ENCODE data around the gene PLD6. TPM values are rescaled to one million over a fixed set of nuclear protein-coding genes. Genes with fewer than 3 reads are reported as not detected.

PLD6 gene
- total and polyA plus RNA-seq, 10 donors: 1.4 to 5.6 (median 3.5) TPM

DNA sequence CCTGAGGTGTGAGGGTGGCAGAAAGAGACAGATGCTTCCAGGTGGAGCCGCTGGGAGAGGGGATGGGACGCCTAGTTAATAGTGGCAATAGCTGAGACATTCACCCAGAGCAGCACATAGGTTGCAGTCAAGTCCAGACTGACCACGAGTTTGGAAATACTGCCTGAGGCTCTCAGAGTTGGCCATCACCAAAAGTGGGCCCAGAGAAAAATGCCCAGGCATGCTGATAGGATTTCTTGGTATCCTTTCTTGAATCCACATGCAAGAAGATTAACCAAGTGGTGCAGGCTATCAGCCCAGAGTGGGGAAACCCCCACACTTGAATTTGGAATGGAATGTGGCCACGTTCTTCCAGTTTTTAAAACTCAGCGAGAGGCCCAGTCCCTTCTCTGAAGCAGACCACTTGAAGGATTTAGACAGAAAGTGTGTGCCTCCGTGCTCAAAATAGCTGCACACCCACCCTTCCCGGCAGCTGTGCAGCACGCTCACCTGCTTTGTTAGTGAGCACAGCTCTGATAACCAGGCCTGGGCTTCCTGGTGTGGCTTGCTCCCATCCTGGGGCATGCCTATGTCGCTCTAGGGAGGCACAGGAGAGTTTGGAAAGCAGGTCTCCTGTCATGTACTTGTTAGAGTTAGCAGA lies 35.7 kb downstream of the PLD6 start:
- intact Hi-C loops (cut with DNase I; ENCODE audit: low total_unique reads): loop anchor here (10.0 kb wide), 1 partner anchor 64 kb away; the partner anchor contains the start of gene FLCN
- H3K27me3 ChIP-seq (replicated peaks in 1 of 7): no peaks in the 10 kb centered on the region
- H3K4me3 ChIP-seq: no peak overlapping the region
- peak overlapping the region in 4 of 8 donors; percentile 28 to 67 (median 50) for H3K27ac ChIP-seq
- H3K9me3 ChIP-seq: no peaks in the 10 kb centered on the region
- H3K36me3 ChIP-seq: peaks cover 0 to 99% (median 87%) of the 10 kb centered on the region in 6 donors
- WGBS, 5 donors: 63 to 82% (median 79%) methylated on average over 7 to 9 of the region's 9 CpGs
- TF ChIP-seq POLR2A (IDR thresholded peaks at IDR 0.05) (no peak), POLR2AphosphoS5 (IDR thresholded peaks at IDR 0.05) (no peak)
- TF ChIP-seq, protein P1, sequence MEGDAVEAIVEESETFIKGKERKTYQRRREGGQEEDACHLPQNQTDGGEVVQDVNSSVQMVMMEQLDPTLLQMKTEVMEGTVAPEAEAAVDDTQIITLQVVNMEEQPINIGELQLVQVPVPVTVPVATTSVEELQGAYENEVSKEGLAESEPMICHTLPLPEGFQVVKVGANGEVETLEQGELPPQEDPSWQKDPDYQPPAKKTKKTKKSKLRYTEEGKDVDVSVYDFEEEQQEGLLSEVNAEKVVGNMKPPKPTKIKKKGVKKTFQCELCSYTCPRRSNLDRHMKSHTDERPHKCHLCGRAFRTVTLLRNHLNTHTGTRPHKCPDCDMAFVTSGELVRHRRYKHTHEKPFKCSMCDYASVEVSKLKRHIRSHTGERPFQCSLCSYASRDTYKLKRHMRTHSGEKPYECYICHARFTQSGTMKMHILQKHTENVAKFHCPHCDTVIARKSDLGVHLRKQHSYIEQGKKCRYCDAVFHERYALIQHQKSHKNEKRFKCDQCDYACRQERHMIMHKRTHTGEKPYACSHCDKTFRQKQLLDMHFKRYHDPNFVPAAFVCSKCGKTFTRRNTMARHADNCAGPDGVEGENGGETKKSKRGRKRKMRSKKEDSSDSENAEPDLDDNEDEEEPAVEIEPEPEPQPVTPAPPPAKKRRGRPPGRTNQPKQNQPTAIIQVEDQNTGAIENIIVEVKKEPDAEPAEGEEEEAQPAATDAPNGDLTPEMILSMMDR (IDR thresholded peaks at IDR 0.05 in 8 of 11, conservative IDR thresholded peaks at IDR 0.05 in 3 of 11): no peak
- DNase-seq: no peak
- H3K4me1 ChIP-seq: peaks cover 15 to 54% (median 46%) of the 10 kb centered on the region in 6 donors

DNA sequence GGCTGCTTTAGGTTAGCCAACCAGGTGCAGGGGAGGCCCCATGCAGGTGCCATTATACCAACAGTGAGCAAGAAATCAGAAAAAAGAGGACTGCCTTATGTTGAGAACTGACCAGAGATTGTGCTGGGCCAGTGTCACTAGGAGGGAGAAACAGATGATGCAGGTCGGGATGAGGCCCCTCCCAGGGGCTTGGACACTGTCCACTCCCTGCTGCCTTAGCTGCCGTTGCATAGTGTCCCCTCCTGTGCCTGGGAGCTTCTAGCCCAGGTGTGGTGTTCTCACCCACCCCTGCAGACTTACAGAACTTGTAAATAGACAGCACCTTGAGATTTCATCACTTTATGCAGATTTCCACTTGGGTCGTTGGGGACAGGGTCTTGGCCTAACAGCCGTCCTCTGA lies 36.7 kb downstream of the PLD6 start:
- peak overlapping the region in 1 of 8 donors; percentile 8 for H3K27ac ChIP-seq
- peaks cover 7 to 51% (median 37%) of the 10 kb centered on the region in 6 donors for H3K4me1 ChIP-seq
- H3K9me3 ChIP-seq: no peaks in the 10 kb centered on the region
- no peak for DNase-seq
- H3K36me3 ChIP-seq: peaks cover 0 to 99% (median 87%) of the 10 kb centered on the region in 6 donors
- no peak overlapping the region for H3K4me3 ChIP-seq
- no peaks in the 10 kb centered on the region for H3K27me3 ChIP-seq (replicated peaks in 1 of 7)
- TF ChIP-seq POLR2A (IDR thresholded peaks at IDR 0.05) (no peak), POLR2AphosphoS5 (IDR thresholded peaks at IDR 0.05) (no peak)
- TF ChIP-seq, protein P1 (IDR thresholded peaks at IDR 0.05 in 8 of 11, conservative IDR thresholded peaks at IDR 0.05 in 3 of 11): no peak
- WGBS, 5 donors: 79 to 92% (median 90%) methylated on average over 4 of the region's 4 CpGs
- intact Hi-C loops (cut with DNase I; ENCODE audit: low total_unique reads): no loop called here

DNA sequence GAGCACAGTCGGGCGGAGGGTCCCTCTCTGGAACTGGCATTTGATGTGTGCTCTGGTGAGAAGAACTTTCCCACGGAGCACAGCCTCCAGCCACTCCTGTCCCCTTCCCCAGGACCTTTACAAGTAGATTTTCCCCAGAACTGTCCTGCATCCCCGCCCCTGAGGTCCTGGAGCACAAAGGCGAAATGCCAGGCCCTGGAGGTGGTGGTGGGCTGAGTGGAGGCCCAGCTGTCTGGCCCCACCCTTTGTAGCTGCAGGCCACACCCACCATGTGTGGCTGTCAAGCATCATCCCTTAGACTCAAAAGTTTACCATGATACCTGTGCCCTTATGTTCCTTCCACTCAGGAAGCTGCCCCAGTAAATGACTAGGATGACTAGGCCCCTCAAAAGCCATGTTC lies 37.7 kb downstream of the PLD6 start:
- Histone ChIP-seq H3K4me1 (peaks cover 7 to 48% (median 32%) of the 10 kb centered on the region in 6 donors), H3K4me3 (no peak overlapping the region), H3K36me3 (peaks cover 0 to 99% (median 86%) of the 10 kb centered on the region in 6 donors), H3K9me3 (no peaks in the 10 kb centered on the region), H3K27me3 (replicated peaks in 1 of 7) (no peaks in the 10 kb centered on the region), H3K27ac (no peak overlapping the region)
- WGBS, 5 donors: 87 to 97% (median 92%) methylated on average over 5 of the region's 5 CpGs
- TF ChIP-seq, protein P1 (IDR thresholded peaks at IDR 0.05 in 8 of 11, conservative IDR thresholded peaks at IDR 0.05 in 3 of 11): no peak
- TF ChIP-seq POLR2A (IDR thresholded peaks at IDR 0.05) (no peak), POLR2AphosphoS5 (IDR thresholded peaks at IDR 0.05) (no peak)
- no peak for DNase-seq
- intact Hi-C loops (cut with DNase I; ENCODE audit: low total_unique reads): no loop called here

DNA sequence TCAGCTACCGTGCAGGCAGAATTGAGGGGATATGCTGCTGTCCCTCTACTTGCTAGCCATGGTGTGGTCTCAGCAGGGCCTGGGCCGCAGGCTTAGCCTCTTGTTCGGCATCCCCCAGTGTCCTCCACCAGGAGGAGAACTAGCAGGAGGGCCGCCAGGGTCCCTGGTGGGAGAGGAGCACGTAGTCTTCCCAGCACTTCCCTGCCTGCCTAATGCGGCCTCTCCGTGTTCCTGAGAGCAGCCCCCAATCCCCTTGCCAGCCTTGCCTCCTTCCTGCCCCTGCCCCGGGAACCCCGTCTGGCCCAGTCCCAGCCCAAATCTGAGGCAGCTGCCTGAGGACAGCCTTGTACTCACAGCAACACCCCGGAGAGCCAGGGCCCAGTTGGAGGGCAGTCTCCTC lies 38.1 kb downstream of the PLD6 start:
- TF ChIP-seq POLR2A (IDR thresholded peaks at IDR 0.05) (no peak), POLR2AphosphoS5 (IDR thresholded peaks at IDR 0.05) (no peak)
- TF ChIP-seq, protein P1 (IDR thresholded peaks at IDR 0.05 in 8 of 11, conservative IDR thresholded peaks at IDR 0.05 in 3 of 11): no peak
- 93 to 98% (median 96%) methylated on average over 8 to 10 of the region's 10 CpGs for WGBS, 5 donors
- intact Hi-C loops (cut with DNase I; ENCODE audit: low total_unique reads): no loop called here
- Histone ChIP-seq H3K4me3 (no peak overlapping the region), H3K27me3 (replicated peaks in 1 of 7) (no peaks in the 10 kb centered on the region), H3K27ac (no peak overlapping the region), H3K36me3 (peaks cover 0 to 99% (median 85%) of the 10 kb centered on the region in 6 donors), H3K4me1 (peaks cover 7 to 48% (median 28%) of the 10 kb centered on the region in 6 donors), H3K9me3 (no peaks in the 10 kb centered on the region)
- no peak for DNase-seq

All from spleen (tissue), 11 donors.